SU-DHL-6 (cell line): ENCODE data around the gene KCNK4.

Source experiments
- H2AFZ ChIP-seq: fragments of 200-600 bp; sonication (generic); 2 replicates; pipeline ENCODE4 v1.6.1; 2014; ENCODE audit warnings: low read depth, mild to moderate bottlenecking, moderate library complexity, mixed read lengths, antibody characterized with exemption, low read length; ENCODE audit not compliant: severe bottlenecking
- H3F3A ChIP-seq: fragments of 200-600 bp; shearing (Covaris generic); 2 replicates; pipeline ENCODE4 v1.6.0; 2016; ENCODE audit warnings: antibody characterized with exemption, mild to moderate bottlenecking; ENCODE audit not compliant: insufficient read depth
- H3K27ac ChIP-seq: fragments of 200-600 bp; sonication (generic); 2 replicates; pipeline ENCODE4 v1.5.1; 2016; ENCODE audit warnings: low read depth, mild to moderate bottlenecking, low read length, moderate library complexity, mixed read lengths
- H3K27me3 ChIP-seq: fragments of 200-600 bp; sonication (generic), shearing (Covaris generic); 2 replicates; pipeline ENCODE4 v1.6.0; 2014; ENCODE audit warnings: mild to moderate bottlenecking, low read length
- H3K36me3 ChIP-seq: fragments of 200-600 bp; sonication (generic); 2 replicates; pipeline ENCODE4 v1.6.1; 2014; ENCODE audit warnings: mild to moderate bottlenecking, low read length, mixed read lengths
- H3K4me2 ChIP-seq: fragments of 300-600, 200-600 bp; shearing (Covaris generic), sonication (generic); 2 replicates; pipeline ENCODE4 v1.6.0; 2014; ENCODE audit warnings: low read length, low read depth, mild to moderate bottlenecking; ENCODE audit not compliant: poor library complexity, severe bottlenecking
- H3K4me3 ChIP-seq: fragments of 200-600 bp; sonication (generic); 2 replicates; pipeline ENCODE4 v1.5.1; 2014; ENCODE audit warnings: antibody characterized with exemption, low read length, mild to moderate bottlenecking, mixed read lengths; ENCODE audit not compliant: insufficient read depth, poor library complexity, severe bottlenecking
- H3K79me2 ChIP-seq: fragments of 200-600 bp; sonication (generic); 2 replicates; pipeline ENCODE4 v1.6.1; 2014; ENCODE audit warnings: mild to moderate bottlenecking, low read length, moderate library complexity; ENCODE audit not compliant: insufficient read depth
- H3K9ac ChIP-seq: fragments of 200-600 bp; sonication (generic); 2 replicates; pipeline ENCODE4 v1.7.0; 2014; ENCODE audit warnings: mild to moderate bottlenecking, low read length
- H3K9me2 ChIP-seq: fragments of 200-600 bp; sonication (generic); replicated peaks from 2 replicates; pipeline ENCODE4 v1.6.1; 2014; ENCODE audit warnings: low read length; ENCODE audit not compliant: insufficient read depth
- H3K9me3 ChIP-seq: fragments of 200-600 bp; sonication (generic); 2 replicates; pipeline ENCODE4 v1.6.1; 2014; ENCODE audit warnings: low read length, mixed read lengths; ENCODE audit not compliant: insufficient read depth
- H4K20me1 ChIP-seq: fragments of 200-600 bp; sonication (generic); 2 replicates; pipeline ENCODE4 v1.6.1; 2014; ENCODE audit warnings: low read depth, mild to moderate bottlenecking, antibody characterized with exemption, low read length, moderate library complexity, mixed read lengths
- EZH2phosphoT487 ChIP-seq: fragments of 200-600 bp; sonication (generic), shearing (Covaris generic); conservative IDR thresholded peaks from 2 replicates; pipeline ENCODE4 v1.6.1; 2018; ENCODE audit warnings: mild to moderate bottlenecking, antibody characterized with exemption, low read length, moderate library complexity, mixed read lengths
- TF ChIP-seq, protein P1 (sequence below): fragments of 200-600 bp; sonication (generic); IDR thresholded peaks from one replicate; pipeline ENCODE4 v1.5.1; 2017; ENCODE audit warnings: antibody characterized with exemption, mild to moderate bottlenecking, low read length, moderate library complexity; ENCODE audit not compliant: insufficient read depth, poor library complexity, severe bottlenecking

KCNK4 gene

DNA sequence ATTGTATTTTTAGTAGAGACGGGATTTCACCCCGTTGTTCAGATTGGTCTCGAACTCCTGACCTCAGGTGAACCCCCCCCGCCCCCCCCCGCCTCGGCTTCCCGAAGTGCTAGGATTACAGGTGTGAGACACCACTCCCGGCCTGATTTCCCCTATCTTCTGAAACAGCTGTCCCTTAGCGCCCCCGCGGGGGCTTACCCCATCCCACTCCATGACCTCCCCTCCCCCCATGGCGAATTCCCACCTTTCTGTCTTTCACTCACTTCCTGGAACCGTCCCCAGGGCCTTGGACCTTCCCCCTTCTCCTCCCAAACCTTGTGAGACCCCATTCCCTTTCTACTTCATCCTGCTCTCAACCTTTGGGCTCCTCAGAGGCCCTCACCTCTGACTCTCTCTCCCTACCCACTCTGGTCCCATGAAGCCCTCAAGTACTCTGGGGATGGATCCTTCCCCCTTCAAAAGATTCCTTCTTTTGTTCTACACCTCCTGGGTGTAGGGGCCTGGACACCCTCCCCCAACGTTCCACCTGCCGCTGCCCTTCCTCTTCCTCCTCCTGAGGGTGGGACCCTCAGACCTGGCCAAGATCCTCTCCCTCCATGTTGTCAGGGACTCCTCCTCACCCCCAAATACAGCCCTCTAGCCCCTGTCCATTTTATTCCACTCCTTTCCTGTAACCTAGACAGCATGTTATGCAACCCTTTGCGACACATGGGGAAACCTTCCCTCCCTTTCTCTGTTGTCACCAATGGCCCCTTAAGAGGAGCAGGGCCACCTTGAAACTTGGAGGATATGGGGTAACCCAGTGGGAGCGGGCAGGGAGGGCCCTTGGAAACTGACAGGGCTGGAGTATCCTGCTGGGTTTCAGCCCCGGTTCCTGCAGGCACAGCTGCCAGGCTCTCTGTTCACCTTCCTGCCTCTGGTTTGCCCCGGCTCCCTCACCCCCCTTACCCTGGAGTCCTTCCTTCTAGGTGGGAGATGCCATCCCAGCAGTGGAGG is 28.0 kb downstream of the KCNK4 start:
- peaks cover 15% of the 10 kb centered on the region for H3F3A ChIP-seq
- H3K4me2 ChIP-seq = peak overlapping the region; percentile 64
- no peak for TF ChIP-seq EZH2phosphoT487
- TF ChIP-seq, protein P1, sequence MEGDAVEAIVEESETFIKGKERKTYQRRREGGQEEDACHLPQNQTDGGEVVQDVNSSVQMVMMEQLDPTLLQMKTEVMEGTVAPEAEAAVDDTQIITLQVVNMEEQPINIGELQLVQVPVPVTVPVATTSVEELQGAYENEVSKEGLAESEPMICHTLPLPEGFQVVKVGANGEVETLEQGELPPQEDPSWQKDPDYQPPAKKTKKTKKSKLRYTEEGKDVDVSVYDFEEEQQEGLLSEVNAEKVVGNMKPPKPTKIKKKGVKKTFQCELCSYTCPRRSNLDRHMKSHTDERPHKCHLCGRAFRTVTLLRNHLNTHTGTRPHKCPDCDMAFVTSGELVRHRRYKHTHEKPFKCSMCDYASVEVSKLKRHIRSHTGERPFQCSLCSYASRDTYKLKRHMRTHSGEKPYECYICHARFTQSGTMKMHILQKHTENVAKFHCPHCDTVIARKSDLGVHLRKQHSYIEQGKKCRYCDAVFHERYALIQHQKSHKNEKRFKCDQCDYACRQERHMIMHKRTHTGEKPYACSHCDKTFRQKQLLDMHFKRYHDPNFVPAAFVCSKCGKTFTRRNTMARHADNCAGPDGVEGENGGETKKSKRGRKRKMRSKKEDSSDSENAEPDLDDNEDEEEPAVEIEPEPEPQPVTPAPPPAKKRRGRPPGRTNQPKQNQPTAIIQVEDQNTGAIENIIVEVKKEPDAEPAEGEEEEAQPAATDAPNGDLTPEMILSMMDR = no peak
- H3K9me2 ChIP-seq = no peaks in the 10 kb centered on the region
- H3K36me3 ChIP-seq = no peaks in the 10 kb centered on the region
- peak overlapping the region; percentile 73 for H3K4me3 ChIP-seq
- H4K20me1 ChIP-seq = no peaks in the 10 kb centered on the region
- H2AFZ ChIP-seq = no peak overlapping the region
- H3K27ac ChIP-seq = peak overlapping the region; percentile 92
- H3K27me3 ChIP-seq = no peaks in the 10 kb centered on the region
- no peaks in the 10 kb centered on the region for H3K9me3 ChIP-seq
- H3K79me2 ChIP-seq = no peaks in the 10 kb centered on the region; the same call in 1 of the 2 replicates
- peak overlapping the region; percentile 84 for H3K9ac ChIP-seq

DNA sequence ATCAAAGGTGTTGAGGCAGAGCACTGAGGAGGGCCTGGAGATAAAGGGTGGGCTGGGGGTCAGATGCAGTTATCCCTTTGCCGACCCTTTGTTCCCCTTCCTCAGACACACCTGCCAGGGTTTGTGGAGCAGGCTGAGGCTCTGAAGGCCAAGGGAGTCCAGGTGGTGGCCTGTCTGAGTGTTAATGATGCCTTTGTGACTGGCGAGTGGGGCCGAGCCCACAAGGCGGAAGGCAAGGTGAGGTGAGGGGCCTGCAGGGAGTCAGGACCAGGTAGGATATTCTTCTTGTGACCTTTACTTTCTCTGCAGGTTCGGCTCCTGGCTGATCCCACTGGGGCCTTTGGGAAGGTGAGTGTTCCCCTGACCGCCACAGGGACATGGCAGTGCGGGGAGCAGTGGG is 29.5 kb downstream of the KCNK4 start:
- Histone ChIP-seq H3K9me3 (no peaks in the 10 kb centered on the region), H4K20me1 (no peaks in the 10 kb centered on the region), H3K79me2 (no peaks in the 10 kb centered on the region; the same call in 1 of the 2 replicates), H3K9ac (no peak overlapping the region), H3K36me3 (no peaks in the 10 kb centered on the region), H3F3A (peaks cover 15% of the 10 kb centered on the region), H3K27ac (no peak overlapping the region), H3K27me3 (no peaks in the 10 kb centered on the region), H3K4me3 (no peak overlapping the region), H3K9me2 (no peaks in the 10 kb centered on the region), H2AFZ (no peak overlapping the region), H3K4me2 (no peak overlapping the region)
- TF ChIP-seq, protein P1 = no peak
- no peak for TF ChIP-seq EZH2phosphoT487

DNA sequence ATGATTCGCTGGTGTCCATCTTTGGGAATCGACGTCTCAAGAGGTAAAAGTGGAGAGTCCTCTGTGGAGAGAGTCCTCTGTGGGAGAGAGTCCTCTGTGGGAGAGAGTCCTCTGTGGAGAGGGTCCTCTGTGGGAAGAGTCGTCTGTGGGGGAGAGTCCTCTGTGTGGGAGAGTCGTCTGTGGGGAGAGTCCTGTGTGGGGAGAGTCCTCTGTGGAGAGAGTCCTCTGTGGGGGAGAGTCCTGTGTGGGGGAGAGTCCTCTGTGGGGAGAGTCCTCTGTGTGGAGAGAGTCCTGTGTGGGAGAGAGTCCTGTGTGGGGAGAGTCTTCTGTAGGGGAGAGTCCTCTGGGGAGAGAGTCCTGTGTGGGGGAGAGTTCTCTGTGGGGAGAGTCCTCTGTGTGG is 29.9 kb downstream of the KCNK4 start:
- H3K4me2 ChIP-seq = no peak overlapping the region
- H3K4me3 ChIP-seq = no peak overlapping the region
- H3K27me3 ChIP-seq = no peaks in the 10 kb centered on the region
- H3K9me2 ChIP-seq = no peaks in the 10 kb centered on the region
- TF ChIP-seq, protein P1 = no peak
- TF ChIP-seq EZH2phosphoT487 = no peak
- no peak overlapping the region for H2AFZ ChIP-seq
- peaks cover 15% of the 10 kb centered on the region for H3F3A ChIP-seq
- H3K36me3 ChIP-seq = no peaks in the 10 kb centered on the region
- no peaks in the 10 kb centered on the region; the same call in 1 of the 2 replicates for H3K79me2 ChIP-seq
- H4K20me1 ChIP-seq = no peaks in the 10 kb centered on the region
- no peaks in the 10 kb centered on the region for H3K9me3 ChIP-seq
- H3K9ac ChIP-seq = no peak overlapping the region
- no peak overlapping the region for H3K27ac ChIP-seq
